Activated CD4-positive, alpha-beta T cell treated with anti-CD3 and anti-CD28 coated beads, Interleukin-2, amount 50 U/mL, for 1 hour (primary cell): ENCODE data around the gene SLC38A11.
"Not testable (repeated sequence)": the region's sequence is repeated elsewhere in the genome, so short reads cannot be mapped to it uniquely, and the experiment has no call there.

ENCODE experiments used
- DNase-seq: peaks from one replicate; pipeline ENCODE4 v3.0.0-alpha.2; 2020

SLC38A11 gene, protein sequence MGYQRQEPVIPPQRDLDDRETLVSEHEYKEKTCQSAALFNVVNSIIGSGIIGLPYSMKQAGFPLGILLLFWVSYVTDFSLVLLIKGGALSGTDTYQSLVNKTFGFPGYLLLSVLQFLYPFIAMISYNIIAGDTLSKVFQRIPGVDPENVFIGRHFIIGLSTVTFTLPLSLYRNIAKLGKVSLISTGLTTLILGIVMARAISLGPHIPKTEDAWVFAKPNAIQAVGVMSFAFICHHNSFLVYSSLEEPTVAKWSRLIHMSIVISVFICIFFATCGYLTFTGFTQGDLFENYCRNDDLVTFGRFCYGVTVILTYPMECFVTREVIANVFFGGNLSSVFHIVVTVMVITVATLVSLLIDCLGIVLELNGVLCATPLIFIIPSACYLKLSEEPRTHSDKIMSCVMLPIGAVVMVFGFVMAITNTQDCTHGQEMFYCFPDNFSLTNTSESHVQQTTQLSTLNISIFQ

DNA sequence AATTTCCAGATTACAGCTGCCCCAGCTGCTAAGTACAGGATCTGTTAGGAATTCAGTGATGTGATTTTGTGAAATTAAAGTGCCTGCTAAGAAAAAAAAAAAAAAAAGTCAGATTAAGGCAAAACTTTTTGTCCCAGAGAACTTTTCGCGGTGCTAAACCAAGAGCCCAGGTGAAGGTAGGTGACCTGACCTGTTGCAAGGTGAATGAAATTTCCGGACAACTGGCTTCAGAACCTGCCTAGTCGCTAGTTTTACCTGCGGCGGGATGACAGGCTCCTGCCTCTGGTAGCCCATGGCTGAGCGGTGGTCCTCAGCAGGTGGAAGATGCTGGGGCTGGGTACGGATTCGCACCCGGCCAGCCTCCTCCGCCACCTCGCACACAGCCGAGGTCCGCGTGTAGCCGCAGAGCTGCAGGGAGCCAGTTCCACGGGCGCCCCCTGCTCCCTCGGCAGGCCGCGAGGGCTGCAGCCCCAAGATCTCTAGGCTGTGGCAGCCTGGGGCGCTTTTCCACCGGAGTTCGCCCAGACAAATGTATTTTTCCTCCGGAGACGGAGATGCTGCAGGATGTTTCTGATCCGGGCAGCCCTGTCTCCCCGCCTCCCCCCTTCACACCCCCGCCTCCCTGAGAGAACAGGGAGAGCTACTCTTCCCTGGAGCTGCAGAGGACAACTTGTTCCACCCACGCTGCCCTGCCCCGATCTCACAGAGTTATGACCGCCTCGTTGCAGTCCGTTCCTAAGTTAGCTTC is at the start of gene SLC38A11:
Gene SLC38A11 (minus strand): TSS at position 572 of the 748 bp plus-strand sequence. CDS start 278 bp downstream, at position 294.
- DNase-seq: no peak

DNA sequence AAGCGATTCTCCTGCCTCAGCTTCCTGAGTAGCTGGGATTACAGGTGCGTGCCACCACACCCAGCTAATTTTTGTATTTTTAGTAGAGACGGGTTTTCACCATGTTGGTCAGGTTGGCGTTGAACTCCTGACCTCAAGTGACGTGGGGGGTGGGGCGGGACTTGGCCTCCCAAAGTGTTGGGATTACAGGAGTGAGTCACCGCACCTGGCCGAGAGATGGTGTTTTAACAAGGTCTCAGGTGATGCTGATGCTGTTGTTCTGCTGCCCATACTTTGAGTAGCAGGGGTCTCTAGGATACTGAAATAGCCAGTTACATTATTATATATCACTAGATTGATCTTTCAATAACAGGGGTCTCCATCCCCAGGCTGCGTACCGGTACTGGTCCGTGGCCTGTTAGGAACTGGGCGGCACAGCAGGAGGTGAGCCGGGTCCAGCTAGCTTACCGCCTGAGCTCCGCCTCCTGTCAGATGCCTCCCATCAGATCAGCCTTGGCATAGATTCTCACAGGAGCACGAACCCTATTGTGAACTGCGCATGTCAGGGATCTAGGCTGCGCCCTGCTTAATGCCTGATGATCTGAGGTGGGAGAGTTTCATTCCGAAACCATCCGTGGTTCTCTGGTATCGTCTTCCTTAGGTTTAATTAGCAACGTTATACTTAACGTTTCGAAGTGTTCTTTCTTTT is 48.3 kb upstream of the SLC38A11 start:
- no peak for DNase-seq

DNA sequence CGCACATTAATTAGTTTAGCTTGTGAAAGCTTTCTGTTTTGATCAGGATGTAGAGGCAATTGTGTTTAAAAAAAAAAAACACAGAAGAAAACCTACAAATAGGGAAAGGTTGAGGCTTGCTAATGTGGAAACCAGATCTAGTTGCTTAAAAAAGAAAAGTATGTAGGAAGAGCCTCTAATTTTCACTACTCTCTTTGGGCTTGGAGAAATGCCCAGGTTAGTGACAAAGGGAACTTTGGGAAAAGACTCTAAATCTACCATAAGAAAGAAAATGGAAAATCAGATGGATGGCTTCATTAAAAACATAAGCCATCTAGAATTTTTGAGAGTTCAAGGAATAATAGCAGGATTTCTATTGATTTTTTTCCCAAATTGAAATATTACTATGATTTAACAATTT is 47.3 kb upstream of the SLC38A11 start:
- no peak for DNase-seq

DNA sequence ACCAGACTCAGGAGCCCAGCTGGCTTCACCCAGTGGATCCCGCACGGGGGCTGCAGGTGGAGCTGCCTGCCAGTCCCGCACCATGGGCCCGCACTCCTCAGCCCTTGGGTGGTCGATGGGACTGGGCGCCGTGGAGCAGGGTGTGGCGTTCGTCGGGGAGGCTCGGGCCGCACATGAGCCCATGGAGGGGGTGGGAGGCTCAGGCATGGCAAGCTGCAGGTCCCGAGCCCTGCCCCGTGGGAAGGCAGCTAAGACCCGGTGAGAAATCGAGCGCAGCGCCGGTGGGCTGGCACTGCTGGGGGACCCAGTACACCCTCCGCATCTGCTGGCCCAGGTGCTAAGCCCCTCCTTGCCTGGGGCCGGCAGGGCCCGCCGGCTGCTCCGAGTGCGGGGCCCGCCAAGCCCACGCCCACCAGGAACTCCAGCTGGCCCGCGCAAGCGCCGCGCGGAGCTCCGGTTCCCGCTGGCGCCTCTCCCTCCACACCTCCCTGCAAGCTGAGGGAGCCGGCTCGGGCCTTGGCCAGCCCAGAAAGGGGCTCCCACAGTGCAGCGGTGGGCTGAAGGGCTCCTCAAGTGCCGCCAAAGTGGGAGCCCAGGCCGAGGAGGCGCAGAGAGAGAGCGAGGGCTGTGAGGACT is 39.5 kb upstream of the SLC38A11 start:
- DNase-seq: not testable (repeated sequence)

DNA sequence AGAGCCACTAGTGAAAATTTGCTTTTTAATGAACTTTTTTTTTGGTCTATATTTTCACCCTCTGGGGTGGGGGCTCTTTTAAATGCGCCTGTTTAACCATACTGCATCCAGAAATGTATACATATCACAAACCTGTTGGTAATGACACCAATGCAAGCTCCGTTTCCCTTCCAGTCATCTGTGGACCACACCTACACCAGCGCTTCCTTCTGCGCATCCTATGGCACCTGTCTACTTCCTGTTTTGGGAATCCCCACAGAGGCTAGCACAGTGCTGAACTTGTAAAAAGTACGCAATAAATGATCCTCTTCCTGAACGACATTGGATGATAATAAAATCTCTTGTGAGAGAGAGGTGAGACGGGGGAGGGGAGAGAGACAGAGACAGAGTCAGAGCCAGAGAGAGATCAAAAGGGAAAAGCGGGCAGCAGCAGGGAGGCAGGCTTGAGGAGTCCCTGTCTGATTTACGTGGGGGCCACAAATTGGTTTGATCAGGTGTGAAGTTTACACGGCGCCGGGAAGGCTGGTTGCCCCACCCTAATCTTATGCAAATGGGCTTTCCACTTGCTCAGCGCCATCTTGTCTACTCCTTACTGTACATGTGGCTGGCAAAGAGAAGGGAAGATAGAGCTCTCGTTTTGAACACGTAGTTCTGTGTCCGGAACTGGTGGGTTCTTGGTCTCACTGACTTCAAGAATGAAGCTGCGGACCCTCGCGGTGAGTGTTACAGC is 38.1 kb upstream of the SLC38A11 start:
- no peak for DNase-seq

DNA sequence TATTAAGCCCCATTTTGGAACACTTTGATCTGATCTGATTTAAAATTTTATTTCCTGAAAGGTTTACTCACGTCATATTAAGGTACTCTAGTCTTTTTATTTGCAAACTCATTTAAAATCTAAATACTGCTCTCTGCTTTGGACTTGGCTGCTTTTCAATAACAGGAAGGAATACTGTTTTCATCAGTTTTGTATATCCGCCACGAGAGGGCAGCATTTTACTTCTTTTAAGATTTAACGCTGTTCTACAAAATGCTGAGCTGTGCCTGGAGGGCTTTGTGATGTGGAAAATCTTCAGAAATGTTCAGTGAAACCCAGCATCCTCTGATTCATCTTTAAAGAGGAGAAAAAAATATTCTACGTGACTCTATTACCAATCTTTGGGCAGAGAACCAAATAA is 37.5 kb upstream of the SLC38A11 start:
- DNase-seq: no peak

DNA sequence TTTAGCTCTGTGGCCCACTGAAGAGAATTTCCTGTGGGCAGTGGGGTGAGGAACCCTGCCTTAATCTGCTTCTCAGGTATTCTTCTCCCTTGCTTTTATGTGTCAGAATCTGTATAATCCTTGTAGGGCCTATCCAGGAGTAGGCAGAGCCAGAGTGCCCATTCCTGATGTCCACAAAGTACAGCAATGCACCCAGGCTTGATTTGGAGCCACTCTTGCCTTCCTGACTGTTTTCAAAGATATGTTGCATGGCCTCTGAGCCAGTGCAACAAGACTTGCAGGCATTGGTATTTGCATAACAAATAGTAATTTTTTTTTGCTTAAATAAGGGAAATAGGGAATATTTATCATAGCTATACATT is 36.7 kb upstream of the SLC38A11 start:
- not testable (repeated sequence) for DNase-seq

DNA sequence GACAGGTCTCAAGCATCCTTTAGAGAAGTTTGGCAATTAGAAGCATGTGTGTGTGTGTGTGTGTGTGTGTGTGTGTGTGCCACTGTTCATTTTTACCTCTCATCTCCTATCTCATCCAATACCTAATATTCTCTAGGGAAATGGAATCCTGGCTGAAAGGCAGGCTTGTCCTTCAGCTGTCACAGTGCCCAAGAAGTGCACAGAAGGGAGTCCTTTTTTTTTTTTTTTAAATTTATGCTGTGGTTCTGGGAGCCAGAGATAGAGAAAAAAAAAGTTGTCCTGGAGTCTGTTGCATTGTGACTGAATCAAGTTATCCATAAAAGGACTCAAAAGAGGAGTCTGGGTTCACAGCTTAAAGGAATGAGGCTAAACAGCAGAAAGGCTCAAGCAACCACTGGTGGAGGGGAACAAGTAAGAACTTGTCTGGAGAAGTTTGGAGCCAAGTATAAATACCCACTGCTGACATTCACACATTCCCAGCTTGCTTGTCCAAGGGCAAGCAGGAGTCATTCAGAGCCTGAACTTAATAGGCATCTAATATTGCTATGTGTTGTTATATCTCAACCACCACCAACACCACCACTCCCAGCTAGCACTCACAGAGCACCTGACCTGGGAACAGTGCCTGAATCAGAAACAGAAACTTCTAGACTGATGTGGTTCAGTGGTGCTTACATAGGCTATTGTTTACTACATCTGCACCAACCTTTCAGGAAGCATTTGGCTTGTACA is 36.2 kb upstream of the SLC38A11 start:
- DNase-seq: not testable (repeated sequence)

DNA sequence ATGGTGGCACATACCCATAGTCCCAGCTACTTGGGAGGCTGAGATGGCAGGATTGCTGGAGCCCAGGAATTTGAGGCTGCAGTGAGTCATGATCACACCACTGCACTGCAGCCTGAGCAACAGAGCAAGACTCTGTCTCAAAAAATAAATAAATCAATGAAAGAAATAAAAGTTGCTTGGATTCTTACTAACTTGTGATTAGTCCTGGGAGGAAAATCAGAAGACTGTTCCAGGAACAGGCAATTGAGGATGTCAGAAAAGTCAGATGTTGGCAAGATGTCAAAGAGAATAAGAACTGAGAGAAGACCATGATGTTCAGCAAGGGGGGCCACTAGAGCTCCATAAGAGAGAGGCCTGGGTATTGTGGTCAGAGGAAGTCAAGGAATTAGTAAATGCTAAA is 35.6 kb upstream of the SLC38A11 start:
- DNase-seq: not testable (repeated sequence)

DNA sequence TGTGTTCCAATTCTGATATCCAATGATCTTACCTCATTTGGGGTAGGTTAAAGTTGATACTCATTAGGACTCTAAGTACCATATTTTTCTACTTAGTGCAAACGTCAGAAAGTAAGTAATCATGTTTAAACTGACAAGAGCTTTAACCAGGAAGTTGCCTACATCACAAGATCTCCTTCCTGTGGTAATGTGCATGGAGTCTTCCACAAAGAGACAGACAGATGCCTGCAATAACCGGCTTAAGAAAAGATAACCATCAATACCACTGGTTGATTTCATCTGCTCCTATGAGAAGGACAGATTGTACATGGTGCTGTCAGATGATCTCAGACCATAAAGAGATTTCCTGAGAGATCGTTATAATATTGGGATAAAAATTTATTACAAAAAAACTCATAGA is 33.5 kb upstream of the SLC38A11 start:
- DNase-seq: not testable (repeated sequence)

DNA sequence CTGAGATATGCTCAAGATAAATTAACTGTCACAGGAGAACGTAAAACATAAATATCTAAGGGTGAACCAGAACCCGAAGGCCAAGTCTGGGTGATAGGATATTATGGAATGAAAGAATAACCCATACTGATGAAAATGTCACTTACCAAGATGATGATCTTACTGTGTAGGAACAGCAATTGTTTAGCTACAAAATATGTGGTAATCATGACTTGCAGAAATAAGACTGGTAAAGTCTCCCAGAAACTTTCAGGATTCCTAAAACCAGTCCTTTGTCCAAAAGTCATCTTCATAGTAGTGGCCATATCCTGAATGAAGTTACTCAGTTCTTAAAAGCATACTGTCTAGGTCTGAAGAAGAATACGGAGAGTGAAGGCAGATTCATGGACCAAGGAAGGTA is 30.7 kb upstream of the SLC38A11 start:
- DNase-seq: not testable (repeated sequence)

DNA sequence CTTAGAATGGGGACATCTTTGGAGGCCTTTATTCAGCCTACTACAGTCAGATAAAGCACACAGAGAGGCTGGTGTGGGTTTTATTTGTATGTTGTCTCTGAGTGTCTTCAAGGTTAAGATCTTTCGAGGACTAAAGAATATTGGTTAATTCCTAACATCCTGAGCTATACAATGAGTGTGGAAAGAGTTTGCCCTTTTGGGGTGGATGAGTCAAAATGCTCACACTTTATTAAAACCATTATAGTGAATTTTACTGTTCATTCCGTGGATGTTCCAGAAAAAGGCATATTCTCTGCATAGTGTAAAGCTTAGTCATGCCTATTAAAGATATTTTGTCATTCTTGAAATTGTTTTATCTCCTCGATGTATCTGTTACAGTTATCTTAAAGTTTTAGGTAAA is 29.1 kb upstream of the SLC38A11 start:
- no peak for DNase-seq

DNA sequence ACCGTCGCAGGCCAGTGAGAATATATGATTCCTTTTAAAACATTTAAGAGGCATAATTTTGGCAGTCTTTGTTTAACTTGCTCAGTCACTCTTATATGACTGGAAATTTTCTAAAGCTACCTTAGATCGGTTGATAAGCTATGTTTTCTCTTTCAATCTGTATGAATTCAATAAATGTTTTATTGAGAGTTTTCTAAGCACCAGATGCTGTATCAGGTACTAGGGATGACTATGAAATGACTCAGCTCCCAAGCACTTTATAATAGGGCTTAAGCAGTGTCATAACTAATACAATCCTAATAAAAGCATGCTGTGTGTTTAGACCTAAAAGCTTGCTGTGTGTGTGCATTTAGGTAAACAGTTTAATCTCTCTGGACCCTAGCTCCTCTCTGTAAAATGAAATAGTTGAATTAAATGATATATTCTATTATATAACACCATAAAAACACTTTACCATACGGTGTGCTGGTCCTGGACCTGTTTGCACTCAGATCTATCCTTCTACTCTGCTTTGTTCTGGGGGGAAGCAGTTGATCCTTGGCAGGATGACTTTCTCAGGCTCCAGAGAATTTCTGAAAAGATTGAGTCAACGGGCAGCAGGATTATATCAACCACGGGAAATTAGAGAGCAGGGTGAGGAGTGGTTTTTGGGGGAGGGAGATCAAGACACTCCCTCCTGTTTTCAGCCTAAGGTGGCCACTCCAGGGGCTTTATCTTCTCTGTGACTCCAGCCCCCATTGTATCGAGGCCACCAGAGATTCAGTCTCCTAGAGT is 26.1 kb upstream of the SLC38A11 start:
- DNase-seq: no peak

DNA sequence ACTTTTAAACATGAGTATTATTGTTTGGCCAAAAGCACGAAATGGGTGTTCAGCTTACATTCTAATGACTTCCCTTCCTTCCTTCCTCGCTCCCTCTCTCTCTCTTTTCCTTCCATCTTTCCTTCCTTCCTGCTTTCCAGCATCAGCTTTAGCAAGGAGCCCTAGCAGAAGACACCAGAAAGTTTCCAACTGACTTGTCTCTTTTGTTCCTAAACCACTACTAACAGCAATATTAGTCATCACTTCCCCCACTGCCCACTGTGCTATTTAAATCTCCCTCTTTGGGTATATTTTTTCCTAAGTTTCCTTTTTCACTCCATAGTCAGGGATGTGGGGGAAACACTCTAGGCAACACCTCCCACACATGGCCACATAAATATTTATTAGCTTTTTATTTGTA is 25.4 kb upstream of the SLC38A11 start:
- DNase-seq: not testable (repeated sequence)

DNA sequence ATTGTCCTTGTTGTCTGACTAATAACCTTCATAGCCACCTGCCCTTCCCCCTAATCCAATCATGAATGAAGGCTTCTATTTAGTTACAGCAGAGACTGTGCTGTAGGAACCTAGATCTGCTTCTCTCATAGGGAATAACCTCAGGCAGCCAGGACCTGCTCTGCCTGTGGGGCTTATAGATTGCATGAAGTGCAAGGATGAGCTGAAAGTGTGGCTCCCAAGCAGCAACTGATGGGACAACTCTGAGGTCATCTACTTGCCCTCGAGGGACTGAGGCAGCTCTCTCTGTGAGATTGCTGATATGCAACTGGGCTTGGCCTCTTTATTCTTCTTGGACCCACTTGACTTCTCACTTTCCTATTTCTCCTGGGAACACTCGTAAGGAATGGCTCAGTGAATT is 23.8 kb upstream of the SLC38A11 start:
- DNase-seq: no peak

DNA sequence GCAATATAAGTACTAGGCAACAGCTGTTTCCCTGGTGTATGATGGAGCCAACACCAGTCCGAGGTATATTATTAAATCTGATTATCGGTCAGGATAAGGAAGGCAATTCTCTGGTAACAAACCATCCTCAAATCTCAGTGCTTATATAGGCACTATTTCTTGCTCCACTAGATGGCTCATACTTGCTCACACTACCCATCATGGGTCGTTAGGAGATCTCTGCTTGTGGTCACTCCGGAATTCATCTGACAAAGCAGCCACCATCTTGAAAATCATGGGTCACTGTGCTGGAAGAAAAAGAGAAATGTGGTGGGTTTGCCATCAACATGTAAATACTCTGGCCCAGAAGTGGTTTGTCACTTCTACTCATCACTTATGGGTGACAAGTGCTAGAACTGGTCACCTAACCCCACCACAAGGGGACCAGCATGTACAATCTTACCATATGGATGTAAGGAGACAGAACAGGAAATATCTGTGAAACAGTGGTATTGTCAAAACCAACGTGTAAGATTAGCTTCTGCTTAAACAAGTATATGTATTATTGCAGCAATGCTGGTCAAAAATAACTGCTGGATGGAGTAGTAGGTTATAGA is 21.6 kb upstream of the SLC38A11 start:
- DNase-seq: not testable (repeated sequence)

DNA sequence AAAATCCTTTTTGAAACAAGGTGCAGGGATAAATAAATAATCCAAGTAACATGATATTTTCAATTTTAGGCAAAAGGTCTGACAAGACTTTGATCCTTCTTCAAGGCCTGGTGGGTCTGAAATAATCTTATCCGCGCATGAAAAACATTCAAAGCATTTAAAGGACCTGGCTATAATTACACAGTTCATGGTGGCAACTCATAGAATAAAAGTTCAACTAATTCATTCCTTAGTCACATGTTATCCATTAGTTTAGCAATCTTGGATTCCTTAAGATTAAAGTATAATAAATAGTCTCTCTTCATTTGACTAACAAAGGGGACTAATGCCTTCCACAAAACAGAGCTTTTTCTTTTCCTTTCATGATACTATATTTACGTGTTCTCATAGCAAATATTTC is 21.0 kb upstream of the SLC38A11 start:
- DNase-seq: no peak

DNA sequence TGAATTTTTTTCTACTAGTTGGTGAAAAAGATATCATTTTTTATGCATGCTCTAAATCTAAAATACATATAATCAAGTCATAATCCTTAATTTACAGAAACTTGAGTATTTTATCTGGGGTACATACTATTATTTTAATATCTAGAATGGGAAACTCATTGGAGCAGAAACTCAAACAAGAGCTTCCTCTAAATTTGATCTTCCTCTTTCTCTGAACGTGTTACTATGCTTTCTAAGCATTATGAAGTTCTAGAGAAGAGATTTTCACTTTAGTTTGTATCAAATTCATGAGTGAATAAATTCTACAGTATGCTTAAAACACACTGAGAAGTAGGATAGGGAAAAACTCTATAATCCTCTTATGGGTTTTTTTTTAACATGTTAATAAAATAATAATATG is 20.6 kb upstream of the SLC38A11 start:
- DNase-seq: no peak

DNA sequence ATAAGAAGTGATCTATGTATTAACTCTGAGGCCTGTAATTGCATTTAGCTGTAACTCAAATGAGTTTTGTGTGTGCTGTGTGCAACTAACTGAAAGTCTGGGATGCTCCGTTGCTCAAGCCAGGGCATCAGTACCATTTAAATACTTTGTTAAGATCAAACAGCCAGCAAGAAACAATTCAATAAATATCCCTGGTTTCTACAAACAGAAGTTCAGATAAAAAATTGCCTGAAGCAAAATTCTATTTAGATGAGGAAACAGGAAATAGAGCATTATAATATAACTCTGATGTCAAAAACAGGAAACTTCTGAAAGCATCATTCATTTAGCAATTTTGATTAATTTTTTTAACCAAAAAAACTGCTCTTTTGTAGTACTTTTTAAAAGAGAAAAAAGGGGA is 18.9 kb upstream of the SLC38A11 start:
- DNase-seq: no peak

DNA sequence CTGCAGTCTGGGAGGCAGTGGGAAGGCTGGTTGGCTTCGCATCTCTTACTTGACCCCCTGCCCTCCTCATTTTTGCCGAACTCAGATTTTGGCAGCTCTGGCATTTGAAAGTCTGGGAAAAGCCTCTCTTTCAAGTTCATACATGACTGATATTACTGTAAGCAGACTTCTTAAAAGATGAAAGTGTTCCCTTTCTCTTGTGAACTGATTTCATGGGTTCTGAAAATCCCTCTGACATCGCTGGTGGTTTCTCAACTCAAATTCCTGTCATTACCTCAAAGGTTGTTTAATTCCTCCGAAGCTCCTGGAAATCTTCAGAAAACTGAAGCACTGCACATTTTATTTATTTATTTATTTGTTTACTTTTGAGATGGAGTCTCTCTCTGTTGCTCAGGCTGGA is 16.9 kb upstream of the SLC38A11 start:
- DNase-seq: no peak
